GM19452 (cell line): Measurements from ENCODE around the gene EXOC8.

Experiments
- ATAC-seq: cut with Tn5 transposase; IDR thresholded peaks from one replicate; pipeline ENCODE4 v1.9.1; 2021; ENCODE audit not compliant: unreplicated experiment

Gene EXOC8, protein sequence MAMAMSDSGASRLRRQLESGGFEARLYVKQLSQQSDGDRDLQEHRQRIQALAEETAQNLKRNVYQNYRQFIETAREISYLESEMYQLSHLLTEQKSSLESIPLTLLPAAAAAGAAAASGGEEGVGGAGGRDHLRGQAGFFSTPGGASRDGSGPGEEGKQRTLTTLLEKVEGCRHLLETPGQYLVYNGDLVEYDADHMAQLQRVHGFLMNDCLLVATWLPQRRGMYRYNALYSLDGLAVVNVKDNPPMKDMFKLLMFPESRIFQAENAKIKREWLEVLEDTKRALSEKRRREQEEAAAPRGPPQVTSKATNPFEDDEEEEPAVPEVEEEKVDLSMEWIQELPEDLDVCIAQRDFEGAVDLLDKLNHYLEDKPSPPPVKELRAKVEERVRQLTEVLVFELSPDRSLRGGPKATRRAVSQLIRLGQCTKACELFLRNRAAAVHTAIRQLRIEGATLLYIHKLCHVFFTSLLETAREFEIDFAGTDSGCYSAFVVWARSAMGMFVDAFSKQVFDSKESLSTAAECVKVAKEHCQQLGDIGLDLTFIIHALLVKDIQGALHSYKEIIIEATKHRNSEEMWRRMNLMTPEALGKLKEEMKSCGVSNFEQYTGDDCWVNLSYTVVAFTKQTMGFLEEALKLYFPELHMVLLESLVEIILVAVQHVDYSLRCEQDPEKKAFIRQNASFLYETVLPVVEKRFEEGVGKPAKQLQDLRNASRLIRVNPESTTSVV

GRCh38 chr1:231337472-231338269, at the start of gene EXOC8:
Gene EXOC8 (minus strand): TSS chr1:231337852. CDS start chr1:231337745, 107 bp downstream.
- ATAC-seq: peak; percentile 70

DNA sequence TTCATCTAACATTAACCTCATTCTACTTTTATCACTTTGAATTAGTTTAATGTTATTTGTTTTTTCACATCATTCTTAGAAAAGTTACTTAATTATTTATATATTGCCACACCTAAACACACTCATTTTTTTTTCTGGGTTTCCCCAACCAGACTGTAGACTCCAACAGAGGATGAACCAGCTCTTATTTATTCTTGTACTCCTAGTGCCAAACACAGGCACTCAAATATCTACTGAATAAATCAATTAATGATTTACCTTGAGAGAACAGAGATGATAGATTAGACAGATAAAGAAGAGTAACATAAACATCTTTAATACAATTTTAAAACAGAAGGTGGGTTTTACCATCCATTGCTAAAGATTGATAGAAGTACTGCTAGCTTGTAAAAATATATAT, 48.8 kb upstream of the EXOC8 start:
- no peak for ATAC-seq

DNA sequence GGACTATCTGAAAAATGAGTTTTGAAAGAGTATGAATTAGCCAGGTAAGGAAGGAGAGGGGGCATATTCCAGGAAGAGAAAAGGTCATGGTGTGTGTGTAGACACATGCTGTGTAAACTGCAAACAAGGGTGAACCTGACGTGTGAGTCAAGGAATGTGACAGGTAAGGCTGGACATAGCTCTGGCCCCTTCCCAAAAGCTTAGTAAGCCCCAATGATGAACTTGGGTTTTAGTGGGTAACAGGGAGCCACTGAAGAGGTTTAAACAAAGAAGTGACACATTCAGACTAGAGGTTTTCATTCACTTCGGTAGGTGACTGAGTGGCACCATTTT, 47.7 kb upstream of the EXOC8 start:
- no peak for ATAC-seq

- no peak for ATAC-seq
Observed at GRCh38 chr1:231384696-231385415, 47.2 kb upstream of the EXOC8 start.

DNA sequence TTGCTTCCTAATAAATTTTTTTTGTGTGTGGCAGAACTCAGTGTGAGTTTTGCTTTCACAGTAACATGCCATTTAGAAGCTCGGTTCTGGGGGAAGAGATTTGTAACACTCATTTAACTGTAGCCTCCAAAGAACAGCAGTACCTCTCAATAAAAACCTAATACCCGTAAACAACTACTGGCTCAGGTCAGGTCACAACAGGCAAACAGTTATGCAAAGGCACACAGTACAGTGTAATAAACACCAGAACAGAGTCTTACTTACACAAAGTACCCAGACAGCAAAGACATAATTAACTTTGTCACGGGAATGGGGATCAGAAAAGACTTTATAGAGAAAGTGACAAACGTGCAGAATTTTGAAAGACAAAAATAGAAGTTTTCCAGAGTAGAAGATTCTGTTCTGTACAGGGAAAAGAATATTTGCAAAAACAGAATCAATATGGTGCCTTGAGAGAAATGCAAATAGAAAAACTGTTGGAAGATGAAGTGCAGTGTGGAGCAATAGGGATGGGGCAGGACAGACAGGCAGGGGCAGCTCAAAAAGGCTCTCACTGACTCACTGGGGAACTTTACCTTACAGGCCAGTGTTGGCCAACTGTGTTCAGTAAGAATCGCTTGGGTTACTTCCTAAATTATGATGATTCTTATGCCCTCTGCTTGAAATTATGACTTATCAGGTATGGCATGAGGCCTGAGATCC, 45.7 kb upstream of the EXOC8 start:
- no peak for ATAC-seq

DNA sequence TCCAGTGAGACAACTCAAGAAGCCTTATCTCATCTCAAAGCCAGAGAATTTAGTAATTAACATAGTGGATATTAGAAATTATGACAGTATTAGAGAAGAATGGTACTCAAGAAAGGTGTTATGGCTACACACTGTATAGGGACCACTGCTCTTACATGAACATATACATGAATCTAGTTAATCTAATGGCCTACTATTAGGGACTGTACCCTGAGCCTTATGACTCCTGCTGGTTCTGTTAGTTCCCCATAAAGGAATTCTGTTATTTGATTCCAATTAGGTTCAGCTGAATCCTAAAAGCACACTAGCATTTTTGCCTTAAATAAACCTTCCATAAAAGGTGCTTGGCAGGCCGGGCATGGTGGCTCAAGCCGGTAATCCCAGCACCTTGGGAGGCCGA, 44.8 kb upstream of the EXOC8 start:
- ATAC-seq: no peak

DNA sequence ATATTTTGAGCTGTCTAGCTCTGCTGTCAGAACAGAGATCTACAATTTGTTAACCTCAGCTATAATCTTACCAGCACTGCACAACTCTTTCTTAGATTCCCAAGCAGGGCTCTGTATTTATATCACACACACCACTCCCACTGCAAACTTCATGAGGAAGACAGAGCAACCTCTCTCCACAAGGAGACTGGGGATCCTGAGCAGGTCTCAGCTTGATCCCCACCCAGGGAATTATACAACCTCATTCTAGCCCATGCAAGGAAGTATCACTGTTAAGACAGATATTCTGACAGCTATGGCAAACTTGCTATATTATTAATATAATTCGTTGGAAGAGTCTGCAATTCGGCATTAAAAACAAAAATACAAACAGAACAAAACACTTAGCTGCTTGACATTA, 44.1 kb upstream of the EXOC8 start:
- ATAC-seq: no peak

- ATAC-seq: peak; percentile 69
Observed at GRCh38 chr1:231376875-231377549, 39.4 kb upstream of the EXOC8 start.

DNA sequence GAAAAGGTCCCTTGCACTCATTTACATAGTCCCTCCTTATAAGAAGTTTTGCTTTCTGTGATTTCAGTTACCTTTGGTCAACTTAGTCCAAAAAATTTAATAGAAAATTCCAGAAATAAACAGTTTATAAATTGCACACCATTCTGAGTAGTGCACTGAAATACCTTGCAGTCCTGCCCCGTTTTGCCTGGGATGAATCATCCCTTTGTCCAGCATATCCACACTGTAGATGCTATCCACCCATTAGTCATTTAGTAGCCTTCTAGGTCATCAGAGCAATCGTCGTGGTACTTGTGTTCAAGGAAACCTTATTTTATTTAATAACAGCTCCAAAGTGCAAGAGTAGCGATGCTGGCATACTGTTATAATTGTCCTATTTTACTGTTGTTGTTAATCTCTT, 38.4 kb upstream of the EXOC8 start:
- ATAC-seq: no peak

DNA sequence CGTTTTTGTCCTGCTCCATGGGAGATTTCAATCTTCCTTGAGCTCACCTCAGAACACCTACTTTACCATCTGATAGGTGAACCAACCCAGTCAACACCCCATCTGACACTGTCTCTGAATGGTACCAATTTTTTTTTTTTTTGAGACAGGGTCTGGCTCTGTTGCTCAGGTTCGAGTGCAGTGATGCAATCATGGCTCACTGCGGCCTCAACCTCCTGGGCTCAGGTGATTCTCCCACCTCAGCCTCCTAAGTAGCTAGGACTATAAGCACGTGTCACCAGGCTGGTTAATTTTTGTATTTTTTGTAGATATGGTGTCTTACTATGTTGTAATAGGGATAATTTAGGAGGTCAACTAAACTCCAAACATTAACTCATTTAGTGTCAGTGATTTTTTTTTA, 36.7 kb upstream of the EXOC8 start:
- no peak for ATAC-seq

DNA sequence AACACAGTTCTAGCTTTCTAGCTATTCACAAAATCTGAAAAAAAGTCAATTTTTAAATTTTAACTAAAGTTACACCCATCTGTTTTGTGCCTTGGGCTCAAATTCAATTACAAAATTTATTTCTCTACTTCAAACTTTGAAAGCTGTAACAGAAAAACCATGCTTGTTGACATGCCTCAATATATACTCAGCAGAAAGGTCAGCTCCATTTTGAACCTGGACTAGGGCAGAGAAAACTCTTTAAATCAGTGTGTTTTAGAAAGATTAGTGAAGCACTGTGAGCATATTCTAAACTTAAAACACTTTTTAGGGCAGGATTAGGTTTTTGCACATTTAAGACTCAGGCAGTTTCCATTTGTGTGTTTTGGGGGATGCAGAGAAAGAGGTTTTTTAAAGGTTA, 34.8 kb upstream of the EXOC8 start:
- ATAC-seq: no peak

GRCh38 chr1:231369282-231369681, 31.6 kb upstream of the EXOC8 start:
- no peak for ATAC-seq

GRCh38 chr1:231364192-231364591, 26.5 kb upstream of the EXOC8 start:
- no peak for ATAC-seq

- ATAC-seq: no peak
Observed at GRCh38 chr1:231363624-231364023, 26.0 kb upstream of the EXOC8 start.

DNA sequence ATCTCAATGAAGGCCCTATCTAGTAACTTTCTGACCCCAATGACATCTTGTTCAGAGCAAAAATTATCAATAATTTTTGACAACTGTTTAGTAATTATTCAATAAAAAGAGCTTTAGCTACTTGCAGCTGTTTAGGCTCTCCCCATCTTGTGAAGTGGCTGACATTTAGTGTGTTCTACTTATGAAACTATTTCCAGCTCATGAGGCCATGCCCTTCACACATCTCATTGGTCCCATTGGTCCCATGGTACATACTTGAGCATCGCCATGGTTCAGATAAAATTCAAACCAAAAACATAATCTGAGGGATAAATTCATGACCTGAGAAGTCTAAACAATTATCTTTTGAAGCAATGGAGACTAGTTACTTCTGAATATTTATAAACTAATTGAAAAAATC, 24.7 kb upstream of the EXOC8 start:
- no peak for ATAC-seq

DNA sequence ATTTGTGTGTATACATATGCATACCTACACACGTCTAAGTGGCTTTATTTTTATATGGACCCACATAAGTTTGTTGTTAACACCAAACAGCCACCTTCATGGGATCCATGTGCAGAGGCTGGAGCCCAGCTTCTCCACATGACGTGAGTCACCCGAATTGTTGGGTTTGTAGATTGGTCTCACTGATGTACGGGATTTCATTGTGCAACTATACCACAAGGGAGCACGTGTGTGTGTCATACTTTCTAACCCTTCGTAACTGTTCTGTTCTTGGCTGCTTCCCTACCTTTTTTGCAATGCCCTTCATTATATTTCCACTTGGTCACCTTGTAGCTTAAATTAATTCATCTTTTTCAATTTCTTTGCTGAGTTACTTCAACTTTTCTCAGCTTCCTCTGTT, 21.5 kb upstream of the EXOC8 start:
- no peak for ATAC-seq

GRCh38 chr1:231357831-231358354, 20.2 kb upstream of the EXOC8 start:
- peak; percentile 71 for ATAC-seq

GRCh38 chr1:231357187-231357772, 19.6 kb upstream of the EXOC8 start:
- no peak for ATAC-seq

DNA sequence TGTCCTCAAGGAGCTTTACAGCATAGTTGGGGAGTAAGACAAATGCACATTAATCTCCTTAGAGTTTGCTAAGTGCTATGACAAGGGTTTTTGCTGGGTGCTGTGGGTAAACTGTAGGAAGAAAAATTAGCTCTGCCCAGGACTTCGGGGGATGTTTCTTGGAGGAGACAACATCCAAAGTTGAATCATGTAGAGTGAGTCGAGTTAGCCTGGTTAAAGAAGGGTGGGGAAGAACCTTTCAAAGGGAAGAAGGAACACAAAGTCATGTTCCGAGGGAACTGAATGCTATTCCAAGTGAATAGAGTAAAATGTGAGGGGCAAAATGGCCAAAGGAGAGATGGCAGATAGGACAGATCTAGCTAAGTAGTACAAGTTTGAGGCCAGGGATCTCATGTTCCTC, 17.5 kb upstream of the EXOC8 start:
- ATAC-seq: no peak
